HepG2 (cell line): ENCODE data around the gene C2orf76. TPM values are rescaled to one million over a fixed set of nuclear protein-coding genes. Genes with fewer than 3 reads are reported as not detected.

Experiments used
- ATAC-seq: fragments of 200-7000 bp; cut with Tn5 transposase; 3 replicates; pipeline ENCODE4 v1.9.1; 2020; ENCODE audit warnings: mild to moderate bottlenecking, moderate library complexity
- BruUV-seq: library from RNA; stranded (reverse); fragments of 400-500 nt; replicated peaks from 2 replicates; lab custom pipeline; 2021; lab: Mats Ljungman, UMichigan
- CTCF ChIA-PET: fragments of 300-600 bp; formaldehyde crosslinking; extraction: SDS; loops from one replicate; lab custom pipeline; 2021; ENCODE audit warnings: low total read pairs, inconsistent platforms, low intra/inter-chr PET ratio; lab: Yijun Ruan, JAX
- POLR2A ChIA-PET: fragments of 350-600 bp; sonication (Branson Sonifier 250); formaldehyde crosslinking; loops from one replicate; lab custom pipeline; 2020; ENCODE audit warnings: antibody characterized with exemption, inconsistent platforms; lab: Yijun Ruan, JAX
- DNase-seq: peaks from one replicate; pipeline ENCODE4 v3.0.0-alpha.2; 2015; ENCODE audit warnings: low spot score
- FAIRE-seq: peaks from 3 replicates; lab custom pipeline; 2011; peaks lifted over from hg19 to GRCh38; lab: Jason Lieb, UNC
- H2AFZ ChIP-seq: one replicate; pipeline ENCODE4 v1.6.1; 2011; ENCODE audit warnings: low read length, inconsistent platforms
- H3K27ac ChIP-seq: fragments of 300-600 bp; 3 replicates; pipeline ENCODE4 v1.8.0; 2011; ENCODE audit warnings: mixed run types, mild to moderate bottlenecking, mixed read lengths, low read length, inconsistent platforms; ENCODE audit not compliant: insufficient read depth; ENCODE audit errors: extremely low read length
- H3K27me3 ChIP-seq, 2 experiments: fragments of 200-600 bp in 1 of 2; 2 replicates in 1 of 2; 3 replicates in 1 of 2; pipeline versions ENCODE4 v1.6.0 to v1.8.0; 2011; ENCODE audit warnings: low read length in 2 of 2, mild to moderate bottlenecking in 2 of 2, moderate library complexity in 2 of 2, inconsistent platforms in 1 of 2; ENCODE audit not compliant: insufficient read depth in 2 of 2, control insufficient read depth in 1 of 2
- H3K36me3 ChIP-seq, 2 experiments: fragments of 200-600 bp in 1 of 2; replicated peaks in 1 of 2; 2 replicates in 1 of 2; 3 replicates in 1 of 2; pipeline versions ENCODE4 v1.5.1 to v1.8.0; 2011; ENCODE audit warnings: low read length in 2 of 2, inconsistent platforms in 1 of 2; ENCODE audit not compliant: insufficient read depth in 2 of 2, control insufficient read depth in 1 of 2
- H3K4me1 ChIP-seq: 2 replicates; pipeline ENCODE4 v1.5.1; 2012; ENCODE audit warnings: low read length, inconsistent platforms; ENCODE audit not compliant: insufficient read depth
- H3K4me2 ChIP-seq: 2 replicates; pipeline ENCODE4 v1.6.0; 2011; ENCODE audit warnings: low read depth, low read length, inconsistent platforms
- H3K4me3 ChIP-seq, 3 experiments: fragments of 200-600 bp in 1 of 3; sonication (generic), shearing (Covaris generic) in 1 of 3; replicated peaks in 1 of 3; 2 replicates each; pipeline ENCODE4 v1.5.1; 2011 to 2016; ENCODE audit warnings: low read length in 3 of 3, inconsistent platforms in 2 of 3, low read depth in 2 of 3, mild to moderate bottlenecking in 2 of 3, control low read depth in 1 of 3, mixed read lengths in 1 of 3; ENCODE audit not compliant: insufficient read depth in 1 of 3
- H3K79me2 ChIP-seq: one replicate; pipeline ENCODE4 v1.6.1; 2011; ENCODE audit warnings: low read length, inconsistent platforms; ENCODE audit not compliant: insufficient read depth
- H3K9ac ChIP-seq: 2 replicates; pipeline ENCODE4 v1.6.0; 2011; ENCODE audit warnings: mild to moderate bottlenecking, low read depth, low read length, inconsistent platforms; ENCODE audit not compliant: insufficient read depth
- H3K9me3 ChIP-seq: 2 replicates; pipeline ENCODE4 v1.5.1; 2012; ENCODE audit warnings: mild to moderate bottlenecking, low read length
- H4K20me1 ChIP-seq: 2 replicates; pipeline ENCODE4 v1.6.0; 2011; ENCODE audit warnings: inconsistent platforms, mild to moderate bottlenecking, low read length, moderate library complexity; ENCODE audit not compliant: insufficient read depth
- CBX1 ChIP-seq: IDR thresholded peaks from one replicate; pipeline ENCODE4 v1.6.1; 2016; ENCODE audit warnings: antibody characterized with exemption, low read depth
- CC2D1A ChIP-seq: sonication (generic); formaldehyde crosslinking; IDR thresholded peaks from 2 replicates; pipeline ENCODE4 v1.8.1; 2023; ENCODE audit warnings: mild to moderate bottlenecking, missing genetic modification reagents
- FOXK2 ChIP-seq: fragments of 450-650 bp; IDR thresholded peaks from 2 replicates; pipeline ENCODE4 v1.6.1; 2016
- GTF3A ChIP-seq: sonication (generic); formaldehyde crosslinking; conservative IDR thresholded peaks from 2 replicates; pipeline ENCODE4 v1.4.0; 2020; ENCODE audit warnings: mild to moderate bottlenecking, missing genetic modification reagents
- HIVEP1 ChIP-seq: sonication (generic); formaldehyde crosslinking; IDR thresholded peaks from 2 replicates; pipeline ENCODE4 v1.4.0; 2020; ENCODE audit warnings: mild to moderate bottlenecking, missing genetic modification reagents
- ISL2 ChIP-seq: sonication (generic); formaldehyde crosslinking; IDR thresholded peaks from 2 replicates; pipeline ENCODE4 v1.5.0; 2020; ENCODE audit warnings: missing genetic modification reagents
- MEIS1 ChIP-seq: sonication (generic); formaldehyde crosslinking; IDR thresholded peaks from 2 replicates; pipeline ENCODE4 v1.9.0; 2021; ENCODE audit warnings: mild to moderate bottlenecking, missing genetic modification reagents, moderate library complexity, borderline replicate concordance
- MEIS2 ChIP-seq: sonication (generic); formaldehyde crosslinking; IDR thresholded peaks from 2 replicates; pipeline ENCODE4 v1.9.0; 2021; ENCODE audit warnings: mild to moderate bottlenecking, missing genetic modification reagents
- SMAD1 ChIP-seq: sonication (generic); formaldehyde crosslinking; IDR thresholded peaks from 2 replicates; pipeline ENCODE4 v1.4.0; 2020; ENCODE audit warnings: missing genetic modification reagents, low read depth, mild to moderate bottlenecking, borderline replicate concordance
- YEATS4 ChIP-seq: sonication (generic); formaldehyde crosslinking; IDR thresholded peaks from 2 replicates; pipeline ENCODE4 v1.4.0; 2020; ENCODE audit warnings: missing genetic modification reagents, borderline replicate concordance
- ZNF564 ChIP-seq: sonication (generic); formaldehyde crosslinking; IDR thresholded peaks from 2 replicates; pipeline ENCODE4 v1.8.1; 2023; ENCODE audit warnings: mild to moderate bottlenecking, missing genetic modification reagents
- ZSCAN12 ChIP-seq: sonication (generic); formaldehyde crosslinking; IDR thresholded peaks from 2 replicates; pipeline ENCODE4 v1.9.0; 2021; ENCODE audit warnings: mild to moderate bottlenecking, missing genetic modification reagents
- WGBS: methylation state at CpG from one replicate; pipeline ENCODE4 v1.1.6; 2017; ENCODE audit warnings: low lambda C conversion rate; 5-methylcytosine and 5-hydroxymethylcytosine counted together
- in situ Hi-C: cut with HindIII; loops from 2 replicates; pipeline ENCODE4 v1.10.0; 2017; ENCODE audit warnings: low pct_unique_long_range_greater_than_20kb; ENCODE audit not compliant: extremely low pct_ligation_motif_present
- intact Hi-C: fragments of 100-400 bp; cut with micrococcal nuclease; formaldehyde crosslinking; loops from one replicate; pipeline ENCODE4 v1.10.0; 2022; ENCODE audit not compliant: unreplicated experiment
- polyA plus RNA-seq, 8 experiments: library from polyadenylated mRNA; depleted of rRNA in 3 of 8; stranded (reverse) in 7 of 8; unstranded in 1 of 8; fragments of >200 nt; fragmentation: Illumina TruSeq in 4 of 8; extraction: Trizol in 4 of 8; gene quantifications; 2 replicates each; pipeline versions ENCODE4 v1.2.1 to v1.2.3, GENCODE V29; 2011 to 2016; ENCODE audit warnings: low read depth in 4 of 8, missing spikeins in 1 of 8, mixed read lengths in 1 of 8; ENCODE audit not compliant: insufficient read depth in 1 of 8
- total RNA-seq, 5 experiments: library from RNA; depleted of rRNA; stranded (reverse); fragments of >200 nt; fragmentation: Illumina TruSeq; extraction: Trizol; gene quantifications; 2 replicates each; pipeline ENCODE4 v1.2.3, GENCODE V29; 2016; ENCODE audit warnings: low read depth in 1 of 5
- TF ChIP-seq, protein P1 (sequence below): sonication (generic); formaldehyde crosslinking; IDR thresholded peaks from 2 replicates; pipeline ENCODE4 v1.4.0; 2020; ENCODE audit warnings: missing genetic modification reagents

Gene C2orf76
- total and polyA plus RNA-seq, 2 of the 13 experiments (the other 11 are each of a cell fraction or from before 2014, with no cell fraction given) = 7.7 to 8.5 TPM

DNA sequence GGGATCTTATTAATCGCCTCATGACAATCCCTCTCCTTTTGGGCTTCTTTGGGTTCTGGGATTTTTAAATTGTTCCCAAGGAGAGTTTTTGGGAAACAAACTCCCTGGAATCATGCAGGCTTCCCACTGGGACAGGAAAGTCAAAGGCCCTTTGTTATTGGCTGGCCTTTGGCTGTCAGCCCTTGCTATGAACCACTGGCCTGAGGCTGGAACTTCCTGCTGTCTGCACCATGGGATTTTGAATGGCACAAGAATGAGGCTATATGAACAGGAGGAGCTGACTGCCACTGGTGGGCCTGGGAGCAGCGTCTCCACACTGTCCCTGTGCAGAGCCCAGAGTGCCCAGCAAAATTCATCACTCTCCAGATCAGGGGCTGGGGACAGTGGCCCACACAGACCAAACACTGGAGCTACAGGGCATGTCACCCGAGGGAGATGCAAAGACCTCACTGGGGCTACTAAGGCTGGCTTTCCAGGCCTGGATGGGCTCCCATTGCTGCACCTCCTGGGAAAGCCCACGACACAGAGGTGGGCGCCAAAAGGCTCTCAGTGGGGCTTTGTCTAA, 107.3 kb downstream of the C2orf76 start:
- Histone ChIP-seq H4K20me1 (no peaks in the 10 kb centered on the region), H3K9me3 (no peaks in the 10 kb centered on the region), H3K4me3 (no peak overlapping the region), H3K4me2 (no peak overlapping the region), H3K9ac (no peak overlapping the region), H3K4me1 (no peaks in the 10 kb centered on the region), H3K36me3 (peaks cover 4 to 43% of the 10 kb centered on the region in 2 experiments), H3K79me2 (no peaks in the 10 kb centered on the region), H3K27ac (no peak overlapping the region), H2AFZ (no peak overlapping the region), H3K27me3 (no peaks in the 10 kb centered on the region)
- in situ Hi-C loops (no loop called here), intact Hi-C loops (loop anchor here (5.0 kb wide), 1 partner anchor 1342 kb away; no protein-coding TSS in a partner anchor)
- no peak for TF ChIP-seq MEIS2 (CRISPR knock-in tag)
- no peak for TF ChIP-seq CBX1
- TF ChIP-seq, protein P1, sequence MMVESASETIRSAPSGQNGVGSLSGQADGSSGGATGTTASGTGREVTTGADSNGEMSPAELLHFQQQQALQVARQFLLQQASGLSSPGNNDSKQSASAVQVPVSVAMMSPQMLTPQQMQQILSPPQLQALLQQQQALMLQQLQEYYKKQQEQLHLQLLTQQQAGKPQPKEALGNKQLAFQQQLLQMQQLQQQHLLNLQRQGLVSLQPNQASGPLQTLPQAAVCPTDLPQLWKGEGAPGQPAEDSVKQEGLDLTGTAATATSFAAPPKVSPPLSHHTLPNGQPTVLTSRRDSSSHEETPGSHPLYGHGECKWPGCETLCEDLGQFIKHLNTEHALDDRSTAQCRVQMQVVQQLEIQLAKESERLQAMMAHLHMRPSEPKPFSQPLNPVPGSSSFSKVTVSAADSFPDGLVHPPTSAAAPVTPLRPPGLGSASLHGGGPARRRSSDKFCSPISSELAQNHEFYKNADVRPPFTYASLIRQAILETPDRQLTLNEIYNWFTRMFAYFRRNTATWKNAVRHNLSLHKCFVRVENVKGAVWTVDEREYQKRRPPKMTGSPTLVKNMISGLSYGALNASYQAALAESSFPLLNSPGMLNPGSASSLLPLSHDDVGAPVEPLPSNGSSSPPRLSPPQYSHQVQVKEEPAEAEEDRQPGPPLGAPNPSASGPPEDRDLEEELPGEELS (CRISPR knock-in tag) = no peak
- TF ChIP-seq SMAD1 (CRISPR knock-in tag) = no peak
- no peak for TF ChIP-seq MEIS1 (CRISPR knock-in tag)
- TF ChIP-seq HIVEP1 (CRISPR knock-in tag) = no peak
- TF ChIP-seq GTF3A = no peak
- no peak for TF ChIP-seq ZSCAN12
- TF ChIP-seq ISL2 = no peak
- TF ChIP-seq CC2D1A (CRISPR knock-in tag) = no peak
- TF ChIP-seq FOXK2 = no peak
- no peak for TF ChIP-seq YEATS4
- TF ChIP-seq ZNF564 = no peak
- ChIA-PET CTCF (no interaction called here), POLR2A (no interaction called here)
- no peak for ATAC-seq
- WGBS = 95% methylated on average over 5 of the region's 5 CpGs
- no peak for FAIRE-seq
- no peak for DNase-seq
- BruUV-seq = no TSS peak
